Activated naive CD8-positive, alpha-beta T cell treated with anti-CD3 and anti-CD28 coated beads for 36 hours (primary cell): Measurements from ENCODE around the gene RNU7-1. TPM values are rescaled to one million over a fixed set of nuclear protein-coding genes. Genes with fewer than 3 reads are reported as not detected.
A peak's percentile ranks its signal among the peaks of the same experiment; 100 is the strongest.

ENCODE experiments used
- DNase-seq: peaks from one replicate; pipeline ENCODE4 v3.0.0; 2021
- H3K27ac Mint-ChIP-seq: one replicate; pipeline ENCODE4 v1.8.0; 2022; ENCODE audit warnings: mild to moderate bottlenecking, moderate library complexity, mixed read lengths
- H3K27me3 Mint-ChIP-seq: one replicate; pipeline ENCODE4 v1.8.0; 2022; ENCODE audit warnings: mild to moderate bottlenecking, mixed read lengths
- H3K36me3 Mint-ChIP-seq: one replicate; pipeline ENCODE4 v1.8.0; 2021; ENCODE audit warnings: mild to moderate bottlenecking, mixed read lengths
- H3K4me1 Mint-ChIP-seq: one replicate; pipeline ENCODE4 v1.8.0; 2021; ENCODE audit warnings: mixed read lengths
- H3K4me3 Mint-ChIP-seq: one replicate; pipeline ENCODE4 v1.8.0; 2022; ENCODE audit warnings: mild to moderate bottlenecking, moderate library complexity, mixed read lengths
- H3K9me3 Mint-ChIP-seq: one replicate; pipeline ENCODE4 v1.8.0; 2022; ENCODE audit warnings: mixed read lengths
- total RNA-seq, 2 experiments: library from RNA; stranded (reverse); gene quantifications; one replicate each; pipeline ENCODE4 v1.2.3, GENCODE V29; 2021

RNU7-1 gene
- total RNA-seq, 2 experiments from 2014 or later: not detected

- Mint-ChIP-seq H3K27me3 (no peaks in the 10 kb centered on the region), H3K36me3 (peaks cover 35% of the 10 kb centered on the region), H3K4me3 (peak overlapping the region; percentile 100), H3K27ac (peak overlapping the region; percentile 90), H3K9me3 (no peaks in the 10 kb centered on the region), H3K4me1 (peaks cover 23% of the 10 kb centered on the region)
- no peak for DNase-seq
Observed at GRCh38 chr12:6914947-6915788, 28.4 kb upstream of the RNU7-1 start.

GRCh38 chr12:6915789-6916285, 27.8 kb upstream of the RNU7-1 start:
- H3K4me1 Mint-ChIP-seq: peaks cover 23% of the 10 kb centered on the region
- H3K4me3 Mint-ChIP-seq: peak overlapping the region; percentile 100
- DNase-seq: no peak
- no peaks in the 10 kb centered on the region for H3K9me3 Mint-ChIP-seq
- peak overlapping the region; percentile 90 for H3K27ac Mint-ChIP-seq
- peaks cover 35% of the 10 kb centered on the region for H3K36me3 Mint-ChIP-seq
- no peaks in the 10 kb centered on the region for H3K27me3 Mint-ChIP-seq

GRCh38 chr12:6916426-6917200, 27.0 kb upstream of the RNU7-1 start:
- H3K4me1 Mint-ChIP-seq: peaks cover 23% of the 10 kb centered on the region
- H3K4me3 Mint-ChIP-seq: peak overlapping the region; percentile 100
- H3K27ac Mint-ChIP-seq: peak overlapping the region; percentile 52
- peaks cover 37% of the 10 kb centered on the region for H3K36me3 Mint-ChIP-seq
- H3K27me3 Mint-ChIP-seq: no peaks in the 10 kb centered on the region
- no peak for DNase-seq
- no peaks in the 10 kb centered on the region for H3K9me3 Mint-ChIP-seq

- Mint-ChIP-seq H3K4me3 (no peak overlapping the region), H3K4me1 (peaks cover 27% of the 10 kb centered on the region), H3K36me3 (peaks cover 37% of the 10 kb centered on the region), H3K9me3 (no peaks in the 10 kb centered on the region), H3K27ac (no peak overlapping the region), H3K27me3 (no peaks in the 10 kb centered on the region)
- DNase-seq: no peak
Observed at GRCh38 chr12:6917491-6918231, 26.0 kb upstream of the RNU7-1 start.

GRCh38 chr12:6919588-6919987, 24.0 kb upstream of the RNU7-1 start:
- Mint-ChIP-seq H3K4me1 (peaks cover 18% of the 10 kb centered on the region), H3K27ac (peak overlapping the region; percentile 52), H3K4me3 (no peak overlapping the region), H3K36me3 (peaks cover 37% of the 10 kb centered on the region), H3K27me3 (no peaks in the 10 kb centered on the region), H3K9me3 (no peaks in the 10 kb centered on the region)
- no peak for DNase-seq

- Mint-ChIP-seq H3K4me3 (no peak overlapping the region), H3K27ac (peak overlapping the region; percentile 38), H3K4me1 (peaks cover 19% of the 10 kb centered on the region), H3K27me3 (no peaks in the 10 kb centered on the region), H3K36me3 (peaks cover 23% of the 10 kb centered on the region), H3K9me3 (no peaks in the 10 kb centered on the region)
- no peak for DNase-seq
Observed at GRCh38 chr12:6921539-6921938, 22.1 kb upstream of the RNU7-1 start.

GRCh38 chr12:6921996-6922946, 21.3 kb upstream of the RNU7-1 start:
- peaks cover 22% of the 10 kb centered on the region for H3K4me1 Mint-ChIP-seq

GRCh38 chr12:6923003-6923732, 20.4 kb upstream of the RNU7-1 start:
- no peaks in the 10 kb centered on the region for H3K27me3 Mint-ChIP-seq
- H3K36me3 Mint-ChIP-seq: peaks cover 13% of the 10 kb centered on the region
- no peak overlapping the region for H3K4me3 Mint-ChIP-seq
- H3K9me3 Mint-ChIP-seq: no peaks in the 10 kb centered on the region
- peaks cover 22% of the 10 kb centered on the region for H3K4me1 Mint-ChIP-seq
- peak overlapping the region; percentile 12 for H3K27ac Mint-ChIP-seq
- no peak for DNase-seq

More at GRCh38 chr12:6921996-6922946, 21.3 kb upstream of the RNU7-1 start:
- H3K27ac Mint-ChIP-seq: no peak overlapping the region
- H3K9me3 Mint-ChIP-seq: no peaks in the 10 kb centered on the region
- H3K27me3 Mint-ChIP-seq: no peaks in the 10 kb centered on the region
- H3K36me3 Mint-ChIP-seq: peaks cover 17% of the 10 kb centered on the region
- no peak for DNase-seq
- H3K4me3 Mint-ChIP-seq: no peak overlapping the region

GRCh38 chr12:6923851-6924250, 19.8 kb upstream of the RNU7-1 start:
- Mint-ChIP-seq H3K27ac (peak overlapping the region; percentile 12), H3K27me3 (no peaks in the 10 kb centered on the region), H3K36me3 (peaks cover 13% of the 10 kb centered on the region), H3K4me1 (peaks cover 26% of the 10 kb centered on the region), H3K4me3 (peak overlapping the region; percentile 3), H3K9me3 (no peaks in the 10 kb centered on the region)
- DNase-seq: no peak

GRCh38 chr12:6925239-6925539, 18.4 kb upstream of the RNU7-1 start:
- no peak for DNase-seq
- no peaks in the 10 kb centered on the region for H3K27me3 Mint-ChIP-seq
- no peaks in the 10 kb centered on the region for H3K9me3 Mint-ChIP-seq
- H3K36me3 Mint-ChIP-seq: peaks cover 3% of the 10 kb centered on the region
- peaks cover 37% of the 10 kb centered on the region for H3K4me1 Mint-ChIP-seq
- H3K27ac Mint-ChIP-seq: no peak overlapping the region
- no peak overlapping the region for H3K4me3 Mint-ChIP-seq

- H3K4me1 Mint-ChIP-seq: peaks cover 39% of the 10 kb centered on the region
Observed at GRCh38 chr12:6925540-6926279, 17.9 kb upstream of the RNU7-1 start.

GRCh38 chr12:6927379-6928021, 16.1 kb upstream of the RNU7-1 start, which contains the start of gene ATN1:
Gene ATN1, plus strand, starts transcription at chr12:6927959. Its CDS starts 6,043 bp downstream, at chr12:6934002.
- Mint-ChIP-seq H3K9me3 (no peaks in the 10 kb centered on the region), H3K27ac (peak within 1 kb of the TSS; percentile 88), H3K36me3 (peaks cover 4% of the 10 kb centered on the region), H3K4me3 (peak within 1 kb of the TSS; percentile 90), H3K4me1 (peaks cover 47% of the 10 kb centered on the region), H3K27me3 (no peaks in the 10 kb centered on the region)
- peak; percentile 50 for DNase-seq

More at GRCh38 chr12:6925540-6926279, 17.9 kb upstream of the RNU7-1 start:
- no peak for DNase-seq
- H3K27me3 Mint-ChIP-seq: no peaks in the 10 kb centered on the region
- peak overlapping the region; percentile 15 for H3K4me3 Mint-ChIP-seq
- H3K9me3 Mint-ChIP-seq: no peaks in the 10 kb centered on the region
- peaks cover 3% of the 10 kb centered on the region for H3K36me3 Mint-ChIP-seq
- no peak overlapping the region for H3K27ac Mint-ChIP-seq
